ENCODE measurements around the gene GUCY2F.

GUCY2F gene

GRCh38 chrX:109327251-109327650 is 154.6 kb downstream of the GUCY2F start:
- no peak for DNase-seq
